G401.6 (cell line): ENCODE results near the gene TXN2.
A peak's percentile ranks its signal among the peaks of the same experiment; 100 is the strongest.
"Not testable (repeated sequence)": the region's sequence is repeated elsewhere in the genome, so short reads cannot be mapped to it uniquely, and the experiment has no call there.

Experiments used
- FAIRE-seq: peaks from 2 replicates; lab custom pipeline; 2012; peaks lifted over from hg19 to GRCh38; lab: Jason Lieb, UNC

TXN2 gene

GRCh38 chr22:36481393-36482168 is at the start of gene TXN2:
TXN2 (minus strand) TSS chr22:36481640; CDS start chr22:36480837, 803 bp downstream.
- FAIRE-seq: peak; percentile 69

- peak; percentile 99 for FAIRE-seq
Observed at GRCh38 chr22:36528795-36529751, 47.6 kb upstream of the TXN2 start, which contains the start of gene EIF3D. EIF3D (minus strand) TSS chr22:36529166; CDS start chr22:36526121, 3,045 bp downstream.

DNA sequence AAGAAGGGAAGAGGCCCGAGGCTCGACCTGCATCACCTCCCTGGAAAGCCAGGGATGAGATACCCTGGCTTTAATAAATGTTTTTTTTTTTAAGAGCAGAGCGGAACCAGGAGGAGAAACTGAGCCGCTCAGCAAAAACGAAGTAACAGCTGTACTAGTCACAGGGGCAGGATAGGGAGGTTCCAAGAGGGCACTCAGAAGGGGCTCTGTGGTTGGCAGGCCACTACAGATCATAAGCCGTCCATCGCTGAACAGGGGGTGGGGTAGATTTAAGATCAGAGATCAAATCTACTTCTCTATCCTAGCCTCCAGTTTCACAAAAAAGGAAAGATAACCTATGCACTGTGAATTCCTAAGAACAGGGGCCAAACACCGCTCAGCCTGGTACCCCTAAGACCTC is 46.9 kb upstream of the TXN2 start:
- FAIRE-seq: no peak

- FAIRE-seq: no peak
Observed at GRCh38 chr22:36522662-36523061, 41.2 kb upstream of the TXN2 start.

- FAIRE-seq: no peak
Observed at GRCh38 chr22:36520423-36520822, 39.0 kb upstream of the TXN2 start.

DNA sequence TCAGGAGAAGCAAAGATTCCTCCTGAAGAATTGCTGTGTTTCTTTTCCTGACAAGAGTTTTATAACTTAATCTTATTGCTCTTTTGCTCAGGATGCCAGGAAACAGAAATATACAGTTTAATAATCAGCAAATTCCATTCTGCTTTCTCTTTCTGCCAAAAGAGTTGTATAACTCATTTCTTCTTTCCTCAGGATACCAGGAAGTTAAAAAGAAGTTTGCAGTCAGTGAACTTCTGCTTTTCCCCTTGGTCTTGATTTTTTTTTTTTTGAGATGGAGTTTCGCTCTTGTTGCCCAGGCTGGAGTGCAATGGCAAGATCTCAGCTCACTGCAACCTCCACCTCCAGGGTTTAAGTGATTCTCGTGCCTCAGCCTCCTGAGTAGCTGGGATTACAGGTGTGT is 38.5 kb upstream of the TXN2 start:
- FAIRE-seq: not testable (repeated sequence)

GRCh38 chr22:36514766-36515165 is 33.3 kb upstream of the TXN2 start:
- FAIRE-seq: no peak

GRCh38 chr22:36512991-36513390 is 31.6 kb upstream of the TXN2 start:
- FAIRE-seq: no peak

- no peak for FAIRE-seq
Observed at GRCh38 chr22:36512333-36512732, 30.9 kb upstream of the TXN2 start.

DNA sequence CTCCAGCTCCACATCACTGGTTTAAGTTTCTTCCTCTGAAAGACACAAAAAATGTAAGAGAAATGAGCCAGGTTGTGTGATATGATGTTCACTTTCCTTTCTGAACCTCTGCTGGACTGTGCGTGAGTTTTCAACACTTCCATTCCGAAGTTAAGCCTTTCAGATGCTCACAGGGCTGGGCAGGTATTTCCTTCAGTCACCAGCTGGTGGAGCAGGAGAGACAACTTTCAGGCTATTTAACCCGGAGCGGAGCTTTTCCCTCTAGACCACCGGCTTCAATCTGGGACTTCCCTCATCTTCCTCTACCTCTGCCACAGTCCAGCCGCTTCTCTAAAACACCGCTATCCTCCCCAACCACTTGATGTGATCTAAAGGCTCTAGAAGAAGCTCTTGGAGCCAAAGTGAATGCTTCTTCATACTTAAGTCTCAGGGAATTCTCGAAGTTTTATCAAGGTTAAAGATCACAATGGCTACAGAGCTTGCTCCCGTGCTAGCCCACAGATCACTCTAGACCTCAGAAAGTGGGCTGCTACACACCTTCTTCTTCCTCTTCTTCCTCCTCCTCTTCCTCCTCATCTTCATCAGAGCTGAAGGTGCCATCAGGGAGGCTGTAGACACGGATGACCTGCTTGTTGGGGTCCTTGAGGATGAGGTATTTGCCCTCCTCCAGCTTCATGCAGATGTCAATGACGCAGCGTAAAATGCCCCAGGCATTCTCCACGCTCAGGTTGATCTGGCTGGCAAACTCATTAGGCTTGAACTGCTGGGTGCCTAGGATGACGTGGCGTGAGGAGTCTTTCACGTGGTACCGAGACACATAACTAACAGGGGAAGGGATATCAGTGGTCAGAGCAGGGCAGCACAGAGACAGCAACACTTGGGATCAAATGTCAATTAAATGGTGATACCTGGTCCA is 29.8 kb upstream of the TXN2 start:
- FAIRE-seq: peak; percentile 96

- no peak for FAIRE-seq
Observed at GRCh38 chr22:36510384-36510783, 28.9 kb upstream of the TXN2 start.

- no peak for FAIRE-seq
Observed at GRCh38 chr22:36507518-36508010, 26.1 kb upstream of the TXN2 start.

DNA sequence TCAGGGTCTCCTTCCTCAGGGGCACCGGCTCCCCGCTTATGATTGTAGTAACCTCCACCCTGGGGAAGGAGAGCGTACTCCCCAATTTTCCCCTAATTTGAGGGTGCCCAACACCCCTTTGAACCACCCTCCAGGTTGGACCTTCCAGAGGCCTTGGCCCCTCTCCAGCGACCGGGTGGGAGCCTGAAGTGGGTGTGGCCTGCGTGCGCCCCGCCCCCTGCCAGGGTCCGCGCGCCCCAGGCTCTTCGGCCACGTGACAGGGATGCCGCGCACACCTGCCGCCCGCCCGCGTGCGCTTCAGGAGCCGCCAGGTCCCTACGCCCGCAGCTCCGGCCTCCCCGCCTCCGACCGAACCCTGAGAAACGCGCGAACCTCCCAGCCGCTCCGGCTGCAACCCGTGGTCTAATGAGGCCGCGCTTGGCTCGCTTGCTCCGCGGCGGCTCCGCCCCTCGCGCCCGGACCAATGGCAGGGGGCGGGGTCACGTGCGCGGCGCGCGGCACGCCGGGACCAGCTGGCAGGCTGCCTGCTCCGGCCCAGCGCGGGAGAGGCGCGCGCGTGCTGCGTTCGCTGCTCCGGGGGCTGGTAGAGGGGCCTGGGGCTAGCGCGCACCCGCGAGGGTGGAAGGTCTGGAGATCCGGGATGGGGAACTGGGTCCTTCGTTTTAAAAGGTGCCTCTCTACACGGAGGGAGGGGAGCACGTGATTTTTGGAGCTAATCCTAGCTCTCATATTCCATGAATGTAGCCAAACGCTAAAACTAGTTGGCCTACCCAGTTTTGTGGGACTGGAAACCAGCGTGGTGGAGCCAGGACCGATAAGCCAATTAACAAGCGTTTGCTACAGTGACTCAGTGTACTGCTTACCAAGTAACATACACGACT is 25.4 kb upstream of the TXN2 start, which contains the start of gene FOXRED2:
Gene FOXRED2, minus strand, starts transcription at position 404 of the 881 bp plus-strand sequence. CDS start 618 bp downstream, outside the sequence.
- no peak for FAIRE-seq

GRCh38 chr22:36505998-36506635 is 24.7 kb upstream of the TXN2 start:
- no peak for FAIRE-seq

DNA sequence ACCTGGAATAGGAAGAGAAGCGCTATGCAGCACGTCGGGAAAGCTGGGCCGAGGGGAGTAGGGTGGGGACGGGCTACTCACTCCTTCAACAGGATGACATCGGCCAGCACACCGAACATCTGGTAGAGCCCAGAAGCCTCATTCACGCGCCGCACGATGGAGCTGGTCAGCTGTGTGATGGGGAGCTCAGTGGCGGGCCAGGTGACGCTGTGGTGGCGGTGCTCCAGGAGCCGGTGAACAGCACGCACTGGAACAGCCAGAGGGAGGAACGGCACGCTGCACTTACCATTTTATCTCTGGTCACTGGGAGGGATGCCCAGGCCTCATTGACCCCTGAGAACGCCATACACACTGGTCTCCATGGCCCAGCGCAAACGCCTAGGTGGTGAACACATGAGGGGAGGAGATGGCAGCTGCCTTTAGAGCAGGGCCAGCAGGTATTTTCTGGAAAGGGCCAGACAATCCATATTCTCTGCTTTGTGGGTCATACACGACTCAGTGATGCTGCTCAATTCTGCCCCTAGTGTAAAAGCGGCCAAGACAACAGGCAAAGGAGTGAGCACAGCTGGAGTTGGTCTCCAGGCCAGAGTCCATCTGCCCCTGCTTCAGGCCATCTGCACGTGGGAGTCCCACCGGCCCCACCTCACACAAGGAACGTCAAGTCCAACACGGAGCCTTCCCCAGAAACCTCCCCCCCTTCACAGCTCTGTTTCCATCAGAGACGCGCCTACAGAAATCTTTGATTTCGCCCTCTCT is 16.6 kb upstream of the TXN2 start:
- FAIRE-seq: no peak

GRCh38 chr22:36493690-36494110 is 12.3 kb upstream of the TXN2 start:
- FAIRE-seq: no peak

- FAIRE-seq: no peak
Observed at GRCh38 chr22:36492109-36492508, 10.7 kb upstream of the TXN2 start.

DNA sequence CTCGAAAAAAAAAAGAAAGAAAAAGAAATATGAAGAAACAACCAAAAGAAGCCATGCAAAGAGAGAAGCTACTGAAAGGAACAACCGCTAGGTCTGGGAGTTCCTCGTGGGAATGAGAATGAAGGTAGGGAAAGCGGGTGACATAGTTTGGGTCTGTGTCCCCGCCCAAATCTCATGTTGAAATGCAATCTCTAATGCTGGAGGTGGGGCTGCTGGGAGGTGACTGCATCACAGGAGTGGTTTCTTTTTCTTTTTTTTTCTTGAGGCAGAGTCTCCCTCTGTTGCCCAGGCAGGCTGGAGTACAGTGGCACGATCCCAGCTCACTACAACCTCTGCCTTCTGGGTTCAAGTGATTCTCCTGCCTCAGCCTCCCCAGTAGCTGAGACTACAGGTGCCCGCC is 9.7 kb upstream of the TXN2 start:
- FAIRE-seq: no peak
